Measurements from ENCODE around the gene AIG1.
"Not testable (repeated sequence)": the region's sequence is repeated elsewhere in the genome, so short reads cannot be mapped to it uniquely, and the experiment has no call there.

AIG1 gene

DNA sequence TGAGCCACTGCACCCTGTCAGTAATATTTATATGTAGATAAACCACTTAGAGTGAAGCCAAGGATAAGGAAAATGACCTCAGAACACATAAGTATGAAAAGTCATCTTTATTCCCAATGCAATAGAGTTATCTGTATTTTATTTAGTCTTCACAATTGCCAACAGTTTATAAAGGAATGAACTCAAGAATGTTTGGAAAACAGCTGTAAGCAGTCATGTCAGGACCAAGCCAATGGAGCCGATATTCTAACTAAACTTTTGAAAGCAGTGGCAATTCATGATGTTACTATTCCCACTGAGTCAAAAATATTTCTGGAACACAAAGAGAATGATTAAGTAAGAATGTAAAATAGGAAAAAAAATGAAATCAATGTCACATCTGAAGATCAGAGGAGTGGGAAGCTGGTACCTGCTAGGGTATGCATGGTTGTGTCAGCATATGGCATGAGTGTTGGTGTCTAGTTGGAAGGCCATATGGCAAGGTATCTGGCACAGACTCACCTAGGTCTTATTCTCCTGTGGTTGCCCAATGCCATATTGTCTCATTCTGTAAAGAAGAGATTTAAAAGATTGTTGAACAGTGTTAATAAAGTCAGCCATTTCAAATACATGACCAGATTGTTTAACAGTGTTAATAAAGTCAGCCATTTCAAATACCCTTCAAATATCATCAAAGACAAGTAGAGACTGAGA is 271.6 kb downstream of the AIG1 start:
- no peak for DNase-seq (ENCODE audit: low read depth)

DNA sequence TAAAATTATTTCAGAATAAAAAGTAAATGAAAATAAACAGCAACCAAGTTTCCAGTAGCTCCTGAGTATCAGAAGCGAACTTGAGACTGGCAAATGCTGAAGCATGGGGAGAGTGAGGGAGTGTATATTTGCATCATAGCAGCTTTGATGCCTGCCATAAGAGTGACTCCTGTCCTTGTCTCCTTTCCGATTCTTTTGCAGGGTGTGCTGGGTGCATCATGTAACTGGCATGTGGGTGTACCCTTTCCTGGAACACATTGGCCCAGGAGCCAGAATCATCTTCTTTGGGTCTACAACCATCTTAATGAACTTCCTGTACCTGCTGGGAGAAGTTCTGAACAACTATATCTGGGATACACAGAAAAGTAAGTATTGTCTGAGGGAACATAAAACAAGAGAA is 272.4 kb downstream of the AIG1 start:
- no peak for DNase-seq (ENCODE audit: low read depth)

DNA sequence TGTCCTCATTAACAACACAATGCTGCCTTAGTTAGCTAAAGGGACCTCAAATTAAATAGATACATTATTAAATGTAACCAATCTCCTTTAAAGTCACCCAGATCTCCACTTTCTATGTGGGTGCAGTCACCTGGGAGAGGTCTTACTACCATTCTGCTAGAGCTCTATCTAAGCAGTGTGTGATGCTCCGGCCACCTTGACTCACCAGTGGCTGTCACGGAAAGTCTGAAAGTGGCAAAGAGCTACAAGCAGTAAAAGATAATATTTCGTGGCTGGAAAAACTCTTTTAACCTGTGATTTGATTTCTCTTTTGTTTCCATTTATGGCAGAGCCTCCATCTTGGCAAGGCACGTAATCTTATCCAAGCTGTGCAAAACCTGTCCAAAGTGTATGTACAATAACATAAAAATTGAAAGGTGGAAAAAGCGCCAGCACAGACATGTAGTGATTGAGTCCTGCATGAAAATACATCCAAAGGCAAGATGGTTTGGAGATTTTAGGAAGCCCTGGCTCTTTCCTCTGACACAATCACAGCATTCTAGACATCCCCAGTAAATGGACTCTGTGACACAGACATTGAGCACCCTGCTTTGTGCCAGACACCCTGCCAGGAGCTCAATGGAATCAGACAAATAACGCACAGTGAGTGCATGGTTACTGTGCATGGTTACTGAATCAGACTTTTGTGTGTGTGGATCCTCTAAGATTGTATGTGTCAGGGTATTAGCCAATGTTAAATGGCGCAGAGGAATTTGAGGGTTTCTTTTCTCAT is 273.2 kb downstream of the AIG1 start:
- no peak for DNase-seq (ENCODE audit: low read depth)

DNA sequence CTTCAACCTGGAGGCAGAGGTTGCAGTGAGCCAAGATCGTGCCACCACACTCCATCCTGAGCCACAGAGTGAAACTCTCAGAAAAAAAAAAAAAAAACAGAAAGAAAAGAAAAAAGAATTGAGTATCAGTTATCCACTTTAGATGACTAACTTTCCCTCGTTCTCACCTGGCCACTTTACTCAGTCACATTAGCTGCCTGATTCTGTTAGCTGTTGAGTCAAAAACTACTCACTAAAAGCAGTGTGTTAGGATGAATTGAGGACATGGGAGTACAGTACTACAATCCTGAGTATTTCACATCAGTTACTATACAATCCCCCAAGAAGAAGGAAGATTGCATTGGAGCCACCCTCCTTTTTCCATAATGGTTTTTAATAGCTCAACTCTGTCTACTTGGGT is 275.2 kb downstream of the AIG1 start:
- DNase-seq (ENCODE audit: low read depth): no peak

DNA sequence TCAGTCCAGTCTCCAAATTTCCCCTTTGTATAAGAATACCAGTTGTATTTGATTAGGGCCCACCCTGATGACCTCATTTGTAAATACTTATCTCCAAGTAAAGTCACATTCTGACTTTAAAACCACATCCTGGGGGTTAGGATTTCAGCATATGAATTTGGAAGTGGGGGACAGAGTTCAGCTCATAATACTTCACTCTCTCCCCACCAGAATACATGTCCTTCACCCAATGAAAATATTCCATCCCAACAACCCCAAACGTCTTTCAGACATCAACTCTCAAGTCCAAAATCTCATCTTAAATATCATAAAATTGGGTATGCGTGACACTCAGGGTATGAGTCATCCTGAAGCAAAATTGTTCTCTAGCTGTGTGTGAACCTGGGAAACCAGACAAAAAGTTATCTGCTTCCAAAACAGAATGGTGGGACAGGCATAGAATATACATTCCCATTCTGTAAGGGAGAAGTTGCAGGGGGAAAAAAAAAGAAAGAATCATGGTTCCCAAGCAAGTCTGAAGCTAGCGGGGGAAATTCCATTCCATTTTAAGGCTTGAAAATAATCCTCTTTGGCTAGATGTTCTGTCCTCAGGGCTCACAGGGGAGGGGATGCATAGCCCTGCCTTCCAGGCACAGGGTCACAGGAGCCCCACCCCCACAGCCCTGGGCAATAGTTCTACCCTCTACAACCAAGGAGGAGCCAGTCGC is 275.9 kb downstream of the AIG1 start:
- no peak for DNase-seq (ENCODE audit: low read depth)

DNA sequence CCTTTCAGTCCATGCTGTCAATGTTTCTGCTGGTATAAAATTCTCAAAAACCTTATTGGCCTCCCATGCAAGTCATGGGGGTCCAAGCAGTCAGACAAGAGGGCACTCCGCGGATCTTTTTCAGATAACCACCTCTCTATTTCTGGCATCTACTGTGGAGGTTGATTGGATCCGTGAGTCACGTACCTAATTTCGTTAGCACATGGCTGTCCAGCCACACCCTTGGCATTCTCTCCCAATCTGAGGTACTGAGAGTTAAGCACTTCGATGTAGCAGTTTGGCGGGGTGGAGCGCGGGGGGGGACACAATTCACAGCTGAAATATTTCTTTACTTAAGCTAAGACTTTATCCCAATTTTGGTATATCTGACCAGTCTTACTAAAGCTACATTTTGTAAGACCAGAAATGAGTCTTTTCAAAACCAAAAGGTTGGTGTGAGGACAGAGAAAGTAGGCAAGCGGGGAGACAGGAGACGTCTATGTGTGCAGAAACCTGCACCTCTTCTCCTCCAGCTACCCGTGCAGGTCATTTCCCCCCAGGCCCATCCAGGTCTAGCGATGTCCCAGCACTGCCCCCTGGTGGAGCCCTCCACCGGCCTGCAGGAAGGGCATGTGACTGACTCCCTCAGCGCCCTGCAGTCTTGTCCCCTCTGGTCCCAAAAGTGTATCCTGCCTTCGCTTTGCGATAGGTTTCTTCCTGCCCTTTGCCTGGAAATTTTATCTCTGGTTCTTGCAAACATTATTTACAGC is 276.7 kb downstream of the AIG1 start:
- DNase-seq (ENCODE audit: low read depth): peak; percentile 15

DNA sequence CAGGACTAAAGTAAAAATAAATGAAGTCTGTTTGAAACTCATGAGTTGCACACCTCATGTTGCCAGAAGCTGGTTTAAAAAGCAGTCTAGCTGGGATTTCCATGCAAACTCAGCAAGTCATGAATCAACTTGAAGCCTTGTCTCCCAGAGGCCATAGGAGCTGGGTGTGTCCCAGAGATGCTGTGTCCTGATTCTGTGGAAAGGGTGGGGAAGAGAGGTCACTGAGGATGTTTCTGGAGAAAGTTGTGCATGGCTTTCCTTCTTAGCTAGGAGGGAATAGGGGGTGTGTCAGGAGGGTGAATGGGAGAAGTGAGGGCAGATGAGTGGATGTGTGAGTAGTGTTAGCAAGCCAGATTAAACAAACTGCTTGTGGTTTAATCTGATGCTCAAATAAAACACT is 278.5 kb downstream of the AIG1 start:
- no peak for DNase-seq (ENCODE audit: low read depth)

DNA sequence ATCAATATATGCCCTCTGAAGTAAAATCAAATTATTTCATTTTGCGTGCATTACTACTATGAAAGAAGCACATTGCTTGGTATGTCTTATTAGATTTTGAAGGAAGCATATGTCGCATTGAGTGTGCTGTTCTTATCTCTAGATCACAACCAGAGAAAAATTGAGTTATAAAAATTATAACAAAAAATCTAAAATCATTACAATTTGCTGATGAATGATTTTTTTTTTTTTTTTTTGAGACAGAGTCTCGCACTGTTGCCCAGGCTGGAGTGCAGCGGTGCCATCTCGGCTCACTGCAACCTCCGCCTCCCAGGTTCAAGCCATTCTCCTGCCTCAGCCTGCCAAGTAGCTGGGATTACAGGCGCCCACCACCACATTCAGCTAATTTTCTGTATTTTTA is 284.8 kb downstream of the AIG1 start:
- DNase-seq (ENCODE audit: low read depth): not testable (repeated sequence)

DNA sequence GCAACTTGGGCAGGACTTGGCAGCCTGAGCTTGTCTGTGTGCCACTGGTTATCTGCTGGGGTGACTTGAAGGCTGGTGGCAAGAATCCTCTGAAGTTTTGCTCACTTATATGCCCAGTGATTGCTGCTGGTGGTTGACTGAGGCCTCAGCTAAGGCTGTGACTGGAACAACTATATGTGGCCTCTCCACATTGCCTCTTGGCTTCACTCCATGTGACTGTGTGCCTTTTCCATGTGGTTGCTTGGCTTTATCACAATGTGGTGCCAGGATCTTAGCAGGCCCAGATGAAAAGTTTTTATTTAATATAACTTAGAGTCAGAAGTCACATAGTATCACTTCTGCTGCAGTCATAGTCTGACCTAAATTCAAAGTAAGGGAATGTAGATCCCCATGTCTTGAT is 285.3 kb downstream of the AIG1 start:
- no peak for DNase-seq (ENCODE audit: low read depth)

DNA sequence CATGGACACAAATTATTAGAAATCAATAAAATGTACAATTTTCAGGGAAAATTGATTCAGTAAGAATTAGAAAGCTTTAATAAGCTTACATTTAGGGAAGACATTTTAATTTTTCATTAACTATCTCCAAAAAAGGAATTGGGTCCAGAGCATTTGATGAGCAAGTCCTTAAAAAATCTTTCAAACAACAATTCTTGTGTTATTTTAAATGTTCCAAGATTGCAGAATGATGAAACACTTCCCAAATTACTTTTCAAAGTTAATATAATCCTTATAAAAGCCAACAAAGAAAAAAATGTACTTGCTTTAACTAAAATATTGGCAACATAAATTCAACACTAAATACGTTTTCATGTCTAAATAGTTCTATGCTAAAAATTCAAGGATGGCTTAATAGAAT is 287.8 kb downstream of the AIG1 start:
- DNase-seq (ENCODE audit: low read depth): no peak

DNA sequence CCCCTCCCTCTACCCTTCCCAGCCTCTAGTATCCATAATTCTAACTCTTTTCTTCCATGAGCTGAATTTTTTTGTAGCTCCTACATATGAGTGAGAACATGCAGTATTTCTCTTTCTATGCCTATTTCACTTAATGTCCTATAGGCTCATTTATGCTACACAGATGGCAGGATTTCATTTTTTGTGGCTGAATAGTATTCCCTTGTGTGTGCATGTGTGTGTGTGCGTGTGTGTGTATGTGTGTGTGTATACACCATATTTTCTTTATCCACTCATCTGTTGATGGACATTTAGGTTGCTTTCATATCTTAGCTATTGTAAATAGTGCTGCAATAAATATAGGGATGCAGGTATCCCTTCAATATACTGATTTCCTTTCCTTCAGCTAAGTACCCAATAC is 288.8 kb downstream of the AIG1 start:
- no peak for DNase-seq (ENCODE audit: low read depth)

DNA sequence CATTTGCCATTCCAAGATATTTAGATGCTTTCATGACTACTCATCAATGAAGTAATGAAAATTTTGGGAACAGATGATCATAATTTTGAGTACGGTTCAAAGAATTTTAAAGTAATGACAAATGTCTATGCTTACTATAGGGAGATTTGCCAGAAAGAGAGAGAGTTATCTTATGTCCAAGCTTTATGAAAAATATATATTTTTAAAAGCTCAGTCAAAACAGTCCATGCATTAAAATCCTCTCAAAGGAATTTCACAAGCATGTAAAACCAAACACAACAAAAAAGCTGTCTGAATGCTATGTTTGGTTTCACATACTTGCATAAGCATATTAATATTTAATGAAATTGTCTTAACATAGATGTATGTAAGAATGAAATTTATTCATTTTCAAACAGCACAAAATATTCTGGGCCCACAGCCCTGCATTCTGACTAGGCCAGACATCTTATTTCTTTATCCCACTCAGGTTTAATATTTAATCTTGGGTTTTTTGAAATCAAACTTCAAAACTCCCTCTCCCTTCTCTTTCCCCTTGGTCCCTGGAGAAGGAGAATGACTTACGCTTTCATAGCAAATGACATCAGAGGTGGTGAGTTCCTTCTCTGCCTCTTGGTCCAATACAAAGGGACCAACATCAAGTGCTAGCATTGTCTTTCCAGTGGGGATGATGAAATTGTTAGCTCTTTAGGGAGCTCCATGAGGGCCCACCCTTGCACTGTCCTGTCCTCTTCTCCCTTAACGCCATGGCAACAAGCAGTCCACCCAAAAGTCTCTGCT is 295.6 kb downstream of the AIG1 start:
- DNase-seq (ENCODE audit: low read depth): no peak

DNA sequence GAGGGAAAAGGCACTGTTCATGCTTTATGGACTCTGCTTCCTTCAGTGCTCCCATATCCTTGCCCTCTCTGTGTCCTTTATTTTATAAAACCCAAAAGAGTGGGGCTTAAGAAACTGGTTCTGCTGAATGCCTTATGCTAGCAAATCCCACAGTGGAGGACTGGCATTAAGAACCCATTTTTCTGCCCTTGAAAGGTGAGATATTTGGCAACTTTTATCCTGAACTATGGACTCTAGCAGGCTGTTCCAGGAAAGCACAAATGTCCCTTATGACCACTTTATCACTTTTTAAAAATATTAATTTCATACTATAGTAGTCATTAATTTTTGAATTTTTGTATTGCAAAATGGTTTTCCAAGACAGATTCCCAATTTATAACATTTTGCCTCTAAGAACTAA is 296.5 kb downstream of the AIG1 start:
- DNase-seq (ENCODE audit: low read depth): no peak

DNA sequence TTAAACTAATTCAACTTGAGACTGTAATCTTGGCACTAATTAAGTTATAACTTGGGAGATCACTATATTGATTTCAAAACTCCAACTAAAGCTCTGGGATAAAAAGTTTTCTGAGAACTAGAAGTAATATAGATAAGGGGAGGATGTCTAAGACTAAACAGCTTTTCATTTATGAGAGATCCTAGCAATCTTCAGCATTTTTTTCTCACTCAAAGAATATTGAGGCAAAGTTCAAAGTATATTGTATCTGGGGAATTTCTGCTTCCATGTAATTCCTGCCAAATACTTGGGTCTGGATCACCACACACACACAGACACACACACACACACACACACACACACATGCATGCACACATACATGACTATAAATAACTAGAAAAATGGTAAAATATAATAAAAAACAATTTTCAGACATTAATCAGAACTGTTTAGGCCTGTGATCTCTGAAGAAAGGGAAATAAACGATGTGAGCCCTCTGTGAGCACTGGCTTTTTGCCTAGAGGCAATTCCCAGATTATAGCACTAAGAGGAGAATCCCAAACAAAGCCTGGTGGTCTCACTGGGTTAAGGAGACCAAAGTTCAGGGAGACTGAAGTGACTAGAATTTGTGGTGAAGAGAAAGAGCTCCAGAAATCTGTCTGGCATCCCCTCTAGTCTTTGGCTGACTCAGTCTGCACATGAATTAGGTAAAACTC is 297.0 kb downstream of the AIG1 start:
- DNase-seq (ENCODE audit: low read depth): no peak

DNA sequence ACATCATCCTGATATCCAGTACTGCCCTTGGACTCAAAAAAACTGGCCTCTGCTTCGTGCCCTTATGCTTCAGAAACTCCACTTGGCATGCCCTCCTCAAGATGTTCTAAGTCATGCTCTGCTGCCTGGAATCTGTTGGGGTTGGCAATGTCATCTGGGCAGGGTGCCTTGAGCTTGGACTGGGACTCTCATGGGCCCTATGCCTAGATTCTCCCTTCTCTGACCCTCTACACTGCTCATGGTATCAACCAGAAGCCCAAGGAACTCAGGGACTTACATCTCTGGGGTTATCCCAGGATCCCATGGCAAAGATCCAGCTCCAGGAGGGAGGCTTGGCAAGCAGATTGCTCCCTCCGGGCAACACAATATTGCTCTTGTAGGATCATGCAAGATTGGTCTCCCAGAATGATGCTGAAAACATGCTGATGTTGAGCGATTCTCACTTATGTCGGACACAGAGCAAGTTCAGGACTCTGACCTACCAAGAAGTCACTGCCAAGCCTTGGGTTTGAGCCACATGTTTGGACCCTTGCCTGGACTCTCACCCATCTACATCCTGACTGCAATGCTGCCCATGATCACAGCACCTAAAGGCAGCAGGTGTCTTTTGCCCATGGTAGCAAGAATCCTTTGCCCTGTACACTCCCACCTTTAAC is 301.0 kb downstream of the AIG1 start:
- DNase-seq (ENCODE audit: low read depth): no peak

DNA sequence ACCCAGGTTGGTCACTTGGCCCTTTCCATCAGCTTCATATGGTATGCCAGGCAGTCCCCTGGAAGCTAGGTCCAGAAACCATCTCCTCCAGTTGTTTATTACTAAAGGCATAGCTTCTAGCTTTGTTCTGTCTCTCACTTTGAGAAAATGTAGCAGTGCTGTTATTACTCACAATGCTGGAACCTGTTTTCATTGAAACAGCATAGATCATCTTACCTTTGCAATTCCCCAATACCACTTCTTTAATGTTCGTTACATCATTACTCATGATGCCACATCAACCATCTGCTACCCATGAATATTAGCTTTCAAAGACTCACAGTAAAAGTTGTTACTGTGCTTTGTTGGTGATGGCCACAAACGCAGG is 301.5 kb downstream of the AIG1 start:
- DNase-seq (ENCODE audit: low read depth): no peak

DNA sequence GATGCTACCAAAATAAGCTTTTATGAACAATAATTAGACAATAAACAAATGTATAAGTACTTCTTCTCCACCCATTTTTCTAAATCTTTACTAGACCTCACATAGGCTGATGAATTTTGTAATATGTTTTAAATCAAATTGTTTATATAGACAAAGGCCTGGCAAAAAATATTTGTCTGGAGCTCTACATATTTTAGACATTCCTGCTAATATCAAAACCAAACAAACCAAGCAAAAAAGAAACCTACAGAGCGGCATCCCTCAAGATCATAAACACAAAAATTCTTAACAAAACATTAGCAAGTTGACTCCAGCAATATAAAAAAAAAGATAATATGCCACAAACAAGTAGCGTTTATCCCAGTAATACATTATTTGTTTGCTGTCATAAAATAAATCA is 302.6 kb downstream of the AIG1 start:
- no peak for DNase-seq (ENCODE audit: low read depth)

DNA sequence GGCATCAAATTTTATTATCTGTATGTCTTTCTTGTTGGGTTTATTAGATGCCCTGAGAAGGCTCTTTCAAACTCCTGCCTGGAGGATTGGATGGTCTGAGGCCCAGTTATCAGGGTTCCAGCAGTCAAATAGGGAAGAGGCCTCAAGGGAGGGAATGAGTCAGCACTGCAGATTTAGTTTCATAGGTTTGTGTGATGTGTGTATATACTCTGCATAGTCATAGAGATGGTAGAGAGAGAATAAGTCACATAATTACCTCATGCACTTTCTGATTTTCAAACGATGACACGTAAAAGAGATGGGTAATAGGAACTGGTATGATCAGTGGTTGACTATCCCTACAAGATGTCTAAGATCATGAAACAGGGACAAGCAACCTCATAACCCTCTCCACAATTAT is 307.7 kb downstream of the AIG1 start:
- no peak for DNase-seq (ENCODE audit: low read depth)

DNA sequence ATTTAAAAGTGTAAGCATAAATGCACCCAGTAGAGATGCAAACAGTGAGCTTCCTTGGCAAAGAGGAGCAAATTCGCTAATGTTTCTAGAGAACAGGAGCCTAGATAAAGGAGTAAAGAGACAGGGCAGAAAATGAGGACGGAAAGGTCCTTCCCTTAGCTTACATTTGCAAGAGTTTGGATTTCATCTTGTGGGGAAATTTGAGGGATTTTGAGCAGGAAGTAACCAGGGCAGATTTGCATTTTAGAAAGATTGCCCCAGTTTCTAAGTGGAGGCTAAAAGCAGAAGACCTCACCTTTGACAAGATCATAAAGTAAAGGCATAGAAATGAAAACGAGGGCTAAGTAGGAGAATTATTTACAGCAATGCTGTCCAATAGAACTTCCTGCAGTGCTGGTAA is 309.3 kb downstream of the AIG1 start:
- no peak for DNase-seq (ENCODE audit: low read depth)

DNA sequence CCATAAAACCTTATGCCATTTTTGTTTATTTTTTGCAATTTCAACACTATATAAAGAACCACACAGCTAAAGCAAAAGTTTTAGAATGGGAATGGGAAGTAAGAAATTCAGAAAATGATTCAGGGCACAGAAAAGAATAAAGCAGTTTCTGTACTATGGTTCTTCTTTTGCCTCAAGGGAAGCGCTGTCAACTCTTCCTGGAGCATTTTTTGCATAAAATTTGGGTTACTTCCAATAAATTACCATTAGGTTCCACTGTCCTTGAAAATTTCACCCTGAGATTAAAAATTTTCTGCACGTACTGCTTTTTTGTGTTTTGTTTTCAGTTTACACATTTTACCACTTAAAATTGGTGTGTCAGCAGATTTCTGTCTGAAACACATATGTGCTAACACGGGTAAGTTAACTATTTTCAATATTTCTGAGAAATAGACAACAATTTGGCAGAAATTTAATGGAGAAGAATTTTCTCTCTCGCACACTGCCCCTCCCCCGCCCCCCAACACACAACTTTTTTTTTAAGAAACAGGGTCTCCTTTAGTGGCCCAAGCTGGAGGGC is 310.2 kb downstream of the AIG1 start:
- DNase-seq (ENCODE audit: low read depth): no peak

Measured in stimulated activated CD8-positive, alpha-beta memory T cell treated with anti-CD3 and anti-CD28 coated beads, Interleukin-12 subunit alpha, Interleukin-12 subunit beta, amount 100 ng/mL, for 1 hour (primary cell).